GM10847 (cell line): ENCODE data around the gene MPRIP.
A peak's percentile ranks its signal among the peaks of the same experiment; 100 is the strongest.

Experiments used
- POLR2A ChIP-seq: IDR thresholded peaks from 2 replicates; pipeline ENCODE4 v1.6.1; 2011; ENCODE audit not compliant: insufficient read length; ENCODE audit errors: extremely low read depth

The MPRIP gene, protein sequence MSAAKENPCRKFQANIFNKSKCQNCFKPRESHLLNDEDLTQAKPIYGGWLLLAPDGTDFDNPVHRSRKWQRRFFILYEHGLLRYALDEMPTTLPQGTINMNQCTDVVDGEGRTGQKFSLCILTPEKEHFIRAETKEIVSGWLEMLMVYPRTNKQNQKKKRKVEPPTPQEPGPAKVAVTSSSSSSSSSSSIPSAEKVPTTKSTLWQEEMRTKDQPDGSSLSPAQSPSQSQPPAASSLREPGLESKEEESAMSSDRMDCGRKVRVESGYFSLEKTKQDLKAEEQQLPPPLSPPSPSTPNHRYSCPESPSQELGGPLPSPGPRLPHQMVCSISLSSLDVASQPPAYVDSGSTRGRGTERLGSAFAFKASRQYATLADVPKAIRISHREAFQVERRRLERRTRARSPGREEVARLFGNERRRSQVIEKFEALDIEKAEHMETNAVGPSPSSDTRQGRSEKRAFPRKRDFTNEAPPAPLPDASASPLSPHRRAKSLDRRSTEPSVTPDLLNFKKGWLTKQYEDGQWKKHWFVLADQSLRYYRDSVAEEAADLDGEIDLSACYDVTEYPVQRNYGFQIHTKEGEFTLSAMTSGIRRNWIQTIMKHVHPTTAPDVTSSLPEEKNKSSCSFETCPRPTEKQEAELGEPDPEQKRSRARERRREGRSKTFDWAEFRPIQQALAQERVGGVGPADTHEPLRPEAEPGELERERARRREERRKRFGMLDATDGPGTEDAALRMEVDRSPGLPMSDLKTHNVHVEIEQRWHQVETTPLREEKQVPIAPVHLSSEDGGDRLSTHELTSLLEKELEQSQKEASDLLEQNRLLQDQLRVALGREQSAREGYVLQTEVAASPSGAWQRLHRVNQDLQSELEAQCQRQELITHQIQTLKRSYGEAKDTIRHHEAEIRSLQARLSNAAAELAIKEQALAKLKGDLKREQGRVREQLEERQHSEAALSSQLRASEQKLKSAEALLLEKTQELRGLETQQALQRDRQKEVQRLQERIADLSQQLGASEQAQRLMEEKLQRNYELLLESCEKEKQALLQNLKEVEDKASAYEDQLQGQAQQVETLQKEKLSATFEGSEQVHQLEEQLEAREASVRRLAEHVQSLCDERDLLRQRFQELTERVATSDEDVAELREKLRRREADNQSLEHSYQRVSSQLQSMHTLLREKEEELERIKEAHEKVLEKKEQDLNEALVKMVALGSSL (N-terminal part only)

DNA sequence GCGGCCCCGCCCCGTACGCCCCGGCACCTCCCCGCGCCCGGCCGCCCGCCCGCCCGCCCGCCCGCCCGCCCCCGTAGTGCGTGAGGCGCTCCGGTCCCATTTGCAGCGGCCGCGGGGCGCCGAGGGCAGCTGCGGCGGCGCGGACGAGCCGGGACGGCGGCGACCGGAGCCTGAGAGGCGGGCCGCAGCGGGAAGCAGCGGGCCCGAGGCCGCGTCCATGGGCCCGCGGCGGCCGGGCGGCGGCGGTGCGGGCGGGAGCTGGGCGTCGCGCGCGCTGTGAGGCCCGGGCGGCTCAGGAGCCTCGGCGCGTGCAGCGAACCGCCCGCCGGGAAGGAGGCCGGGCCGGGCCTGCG, at the start of gene MPRIP:
MPRIP (plus strand) TSS at position 74 of the 353 bp plus-strand sequence. CDS start 392 bp downstream, outside the sequence.
- peak; percentile 33 for TF ChIP-seq POLR2A

DNA sequence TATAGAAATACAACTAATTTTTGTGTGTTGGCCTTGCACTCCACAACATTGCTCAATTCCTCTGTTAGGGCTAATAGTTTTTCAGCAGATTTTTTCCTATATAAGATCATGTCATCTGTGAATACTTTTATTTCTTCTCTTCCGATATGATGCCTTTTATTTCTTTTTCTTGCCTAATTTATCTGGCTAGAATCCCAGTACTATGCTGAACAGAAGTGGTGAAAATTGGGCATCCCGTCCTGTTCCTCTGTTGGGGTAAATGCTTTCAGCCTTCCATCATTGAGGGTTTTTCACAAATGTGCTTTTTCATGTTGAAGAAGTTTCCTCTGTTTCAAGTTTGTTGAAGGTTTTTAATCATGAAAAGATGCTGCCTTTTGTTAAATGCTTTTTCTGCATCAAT, 47.6 kb upstream of the MPRIP start:
- TF ChIP-seq POLR2A: no peak

- TF ChIP-seq POLR2A: no peak
These were observed 46.3 kb upstream of the MPRIP start for GRCh38 chr17:16995930-16996329.

- TF ChIP-seq POLR2A: no peak
These were observed 44.5 kb upstream of the MPRIP start for GRCh38 chr17:16997514-16998429.

GRCh38 chr17:16999931-17000625, 42.2 kb upstream of the MPRIP start:
- TF ChIP-seq POLR2A: no peak

- TF ChIP-seq POLR2A: no peak
These were observed 41.0 kb upstream of the MPRIP start for GRCh38 chr17:17001076-17001777.

DNA sequence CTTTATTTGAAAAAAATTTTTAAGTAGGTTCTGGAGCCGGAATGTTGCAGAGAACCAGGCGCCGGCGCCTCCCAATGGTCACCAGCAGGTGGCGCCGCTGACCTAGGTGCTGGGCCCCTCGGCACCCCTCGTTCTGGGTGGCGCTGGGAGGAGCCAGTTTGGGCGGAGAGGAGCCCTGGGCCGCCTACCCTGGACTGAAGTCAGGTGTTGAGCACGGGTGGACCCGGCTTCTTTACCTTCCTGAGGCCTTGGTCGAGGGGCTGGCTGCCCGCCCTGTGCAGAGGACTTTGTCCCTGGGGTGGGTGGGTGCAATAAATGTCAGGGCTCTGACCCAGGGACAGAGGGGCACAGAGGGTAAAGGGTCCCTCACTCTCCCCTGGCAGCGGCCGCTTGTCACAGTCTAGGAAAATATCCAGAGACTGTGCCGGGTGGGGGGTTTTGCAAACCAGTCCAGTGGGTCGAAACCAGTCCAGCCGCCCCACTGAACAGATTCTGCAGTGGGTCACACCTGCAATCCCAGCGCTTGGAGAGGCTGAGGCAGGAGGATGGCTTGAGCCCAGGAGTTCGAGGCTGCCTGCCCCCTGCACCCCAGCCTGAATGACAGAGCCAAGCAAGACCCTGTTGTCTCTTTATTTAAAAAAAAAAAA, 40.3 kb upstream of the MPRIP start:
- no peak for TF ChIP-seq POLR2A

DNA sequence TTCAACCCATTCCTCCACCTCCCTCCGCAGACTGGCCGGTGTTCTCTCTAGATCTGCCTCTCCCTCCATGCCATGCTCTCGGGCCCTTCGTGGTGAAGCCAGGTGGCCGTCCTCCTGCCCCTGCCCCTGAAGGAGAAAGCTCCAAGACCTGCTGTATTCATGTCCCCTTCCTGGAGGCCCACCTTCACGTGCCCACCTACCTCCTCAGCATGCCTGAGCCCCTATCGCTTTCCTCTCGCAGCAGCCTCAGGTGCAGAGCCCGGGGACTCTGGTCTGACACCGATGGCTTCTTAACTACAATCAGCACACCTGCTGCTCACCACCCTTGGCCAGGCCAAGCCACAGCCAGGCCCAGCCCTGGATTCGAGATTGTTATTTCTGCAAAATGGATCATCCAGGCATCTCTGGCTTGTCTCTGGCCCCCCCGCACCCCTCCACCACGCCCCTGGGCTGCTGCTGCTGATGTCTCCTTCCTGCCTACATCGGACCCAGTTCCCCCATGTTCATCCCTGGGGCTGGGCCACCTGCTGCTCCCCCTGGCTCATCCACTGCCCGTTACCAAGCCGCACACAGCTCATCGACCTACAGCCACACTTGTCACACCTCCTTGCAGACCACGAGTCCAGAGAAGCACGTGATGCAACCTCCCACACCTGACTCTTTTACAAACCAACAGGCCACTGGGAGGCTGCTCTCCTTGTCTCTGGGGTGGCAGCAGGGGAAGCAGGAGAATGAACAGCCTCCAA, 37.8 kb upstream of the MPRIP start:
- no peak for TF ChIP-seq POLR2A

- no peak for TF ChIP-seq POLR2A
These were observed 27.0 kb upstream of the MPRIP start for GRCh38 chr17:17015230-17015629.

GRCh38 chr17:17017343-17018014, 24.8 kb upstream of the MPRIP start:
- TF ChIP-seq POLR2A: no peak

DNA sequence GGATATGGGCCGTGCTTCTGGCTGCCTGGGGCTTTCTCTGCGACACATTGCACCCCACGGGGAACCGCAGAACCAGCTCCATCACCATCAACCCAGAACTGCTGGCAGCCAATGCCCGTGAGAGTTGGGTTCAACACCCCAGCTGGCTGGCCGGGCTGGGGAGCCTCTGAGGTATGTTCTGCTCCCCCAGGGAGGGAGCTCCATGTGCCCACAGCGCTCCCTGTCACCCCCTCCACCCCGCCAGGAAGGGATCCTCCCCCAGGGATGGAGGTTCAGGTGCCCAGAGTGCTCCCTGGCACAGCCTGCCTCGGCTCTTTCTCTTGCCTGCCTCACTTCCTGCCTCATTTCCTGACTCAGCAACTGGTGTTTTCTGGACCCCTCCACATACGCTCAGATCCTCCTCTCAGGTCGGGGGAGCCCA, 24.2 kb upstream of the MPRIP start:
- TF ChIP-seq POLR2A: no peak
